ENCODE results near the gene KRTAP4-16. TPM values are rescaled to one million over a fixed set of nuclear protein-coding genes. Genes with fewer than 3 reads are reported as not detected.

The KRTAP4-16 gene
- total RNA-seq, 1 donor from 2014 or later = not detected

GRCh38 chr17:41131979-41132378 is 30.0 kb upstream of the KRTAP4-16 start:
- DNase-seq (ENCODE audit: low read depth) (peak; percentile 65), FAIRE-seq (peak; percentile 59)
- Histone ChIP-seq H4K20me1 (ENCODE audit: insufficient read depth, low read length) (no peaks in the 10 kb centered on the region), H3K9me3 (ENCODE audit: insufficient read depth, low read depth, low read length) (no peaks in the 10 kb centered on the region), H3K27me3 (ENCODE audit: insufficient read depth, low read length) (no peaks in the 10 kb centered on the region), H3K4me2 (ENCODE audit: low read length) (peak overlapping the region; percentile 49), H2AFZ (ENCODE audit: low read depth, low read length) (no peak overlapping the region), H3K27ac (ENCODE audit: low read depth, low read length) (peak overlapping the region; percentile 49), H3K4me3 (ENCODE audit: insufficient read depth, low read depth, low read length) (no peak overlapping the region), H3K79me2 (ENCODE audit: insufficient read depth, low read length) (no peaks in the 10 kb centered on the region), H3K4me1 (ENCODE audit: insufficient read depth, low read length) (peaks cover 5% of the 10 kb centered on the region), H3K36me3 (ENCODE audit: insufficient read depth, low read length) (no peaks in the 10 kb centered on the region), H3K9ac (ENCODE audit: low read length) (no peak overlapping the region)
- Mint-ChIP-seq H3K9me3 (ENCODE audit: unreplicated experiment) (peaks cover 4% of the 10 kb centered on the region), H3K27ac (ENCODE audit: unreplicated experiment) (peak overlapping the region; percentile 43), H3K4me1 (ENCODE audit: low read depth, unreplicated experiment) (peaks cover 10% of the 10 kb centered on the region), H3K4me3 (ENCODE audit: unreplicated experiment) (no peak overlapping the region), H3K27me3 (ENCODE audit: low read depth, unreplicated experiment) (no peaks in the 10 kb centered on the region), H3K36me3 (ENCODE audit: low read depth, unreplicated experiment) (no peaks in the 10 kb centered on the region)
- no peak for TF ChIP-seq EZH2 (IDR thresholded peaks at IDR 0.05; ENCODE audit: insufficient read depth, low read length)
- TF ChIP-seq CTCF (IDR thresholded peaks at IDR 0.05; ENCODE audit: insufficient read depth, low read depth, low read length) = no peak

- H3K4me1 ChIP-seq (ENCODE audit: insufficient read depth, low read length) = peaks cover 5% of the 10 kb centered on the region
- Mint-ChIP-seq H3K9me3 (ENCODE audit: unreplicated experiment) (peaks cover 4% of the 10 kb centered on the region), H3K27ac (ENCODE audit: unreplicated experiment) (no peak overlapping the region), H3K4me3 (ENCODE audit: unreplicated experiment) (no peak overlapping the region), H3K4me1 (ENCODE audit: low read depth, unreplicated experiment) (peaks cover 19% of the 10 kb centered on the region), H3K36me3 (ENCODE audit: low read depth, unreplicated experiment) (no peaks in the 10 kb centered on the region), H3K27me3 (ENCODE audit: low read depth, unreplicated experiment) (no peaks in the 10 kb centered on the region)
- no peaks in the 10 kb centered on the region for H3K9me3 ChIP-seq (ENCODE audit: insufficient read depth, low read depth, low read length)
- no peak overlapping the region for H3K9ac ChIP-seq (ENCODE audit: low read length)
- H3K36me3 ChIP-seq (ENCODE audit: insufficient read depth, low read length) = no peaks in the 10 kb centered on the region
- no peaks in the 10 kb centered on the region for H4K20me1 ChIP-seq (ENCODE audit: insufficient read depth, low read length)
- no peak overlapping the region for H3K4me2 ChIP-seq (ENCODE audit: low read length)
- H2AFZ ChIP-seq (ENCODE audit: low read depth, low read length) = no peak overlapping the region
- no peaks in the 10 kb centered on the region for H3K79me2 ChIP-seq (ENCODE audit: insufficient read depth, low read length)
- no peak overlapping the region for H3K27ac ChIP-seq (ENCODE audit: low read depth, low read length)
- no peak for TF ChIP-seq EZH2 (IDR thresholded peaks at IDR 0.05; ENCODE audit: insufficient read depth, low read length)
- TF ChIP-seq CTCF (IDR thresholded peaks at IDR 0.05; ENCODE audit: insufficient read depth, low read depth, low read length) = no peak
- H3K4me3 ChIP-seq (ENCODE audit: insufficient read depth, low read depth, low read length) = no peak overlapping the region
- no peak for DNase-seq (ENCODE audit: low read depth)
- FAIRE-seq = no peak
- H3K27me3 ChIP-seq (ENCODE audit: insufficient read depth, low read length) = no peaks in the 10 kb centered on the region
These were observed 25.4 kb upstream of the KRTAP4-16 start for GRCh38 chr17:41127371-41127770.

GRCh38 chr17:41126412-41126811 is 24.4 kb upstream of the KRTAP4-16 start:
- H3K4me2 ChIP-seq (ENCODE audit: low read length) = no peak overlapping the region
- DNase-seq (ENCODE audit: low read depth) = no peak
- Mint-ChIP-seq H3K9me3 (ENCODE audit: unreplicated experiment) (peaks cover 4% of the 10 kb centered on the region), H3K27me3 (ENCODE audit: low read depth, unreplicated experiment) (no peaks in the 10 kb centered on the region), H3K36me3 (ENCODE audit: low read depth, unreplicated experiment) (no peaks in the 10 kb centered on the region), H3K4me1 (ENCODE audit: low read depth, unreplicated experiment) (peaks cover 10% of the 10 kb centered on the region), H3K4me3 (ENCODE audit: unreplicated experiment) (no peak overlapping the region), H3K27ac (ENCODE audit: unreplicated experiment) (no peak overlapping the region)
- no peaks in the 10 kb centered on the region for H3K9me3 ChIP-seq (ENCODE audit: insufficient read depth, low read depth, low read length)
- FAIRE-seq = no peak
- no peak overlapping the region for H2AFZ ChIP-seq (ENCODE audit: low read depth, low read length)
- no peaks in the 10 kb centered on the region for H3K79me2 ChIP-seq (ENCODE audit: insufficient read depth, low read length)
- no peaks in the 10 kb centered on the region for H3K36me3 ChIP-seq (ENCODE audit: insufficient read depth, low read length)
- no peaks in the 10 kb centered on the region for H3K27me3 ChIP-seq (ENCODE audit: insufficient read depth, low read length)
- no peaks in the 10 kb centered on the region for H4K20me1 ChIP-seq (ENCODE audit: insufficient read depth, low read length)
- H3K27ac ChIP-seq (ENCODE audit: low read depth, low read length) = no peak overlapping the region
- H3K4me1 ChIP-seq (ENCODE audit: insufficient read depth, low read length) = peaks cover 1% of the 10 kb centered on the region
- no peak overlapping the region for H3K9ac ChIP-seq (ENCODE audit: low read length)
- no peak for TF ChIP-seq CTCF (IDR thresholded peaks at IDR 0.05; ENCODE audit: insufficient read depth, low read depth, low read length)
- TF ChIP-seq EZH2 (IDR thresholded peaks at IDR 0.05; ENCODE audit: insufficient read depth, low read length) = no peak
- no peak overlapping the region for H3K4me3 ChIP-seq (ENCODE audit: insufficient read depth, low read depth, low read length)
